Measurements from ENCODE around the gene DMRTA2.

DMRTA2 gene

DNA sequence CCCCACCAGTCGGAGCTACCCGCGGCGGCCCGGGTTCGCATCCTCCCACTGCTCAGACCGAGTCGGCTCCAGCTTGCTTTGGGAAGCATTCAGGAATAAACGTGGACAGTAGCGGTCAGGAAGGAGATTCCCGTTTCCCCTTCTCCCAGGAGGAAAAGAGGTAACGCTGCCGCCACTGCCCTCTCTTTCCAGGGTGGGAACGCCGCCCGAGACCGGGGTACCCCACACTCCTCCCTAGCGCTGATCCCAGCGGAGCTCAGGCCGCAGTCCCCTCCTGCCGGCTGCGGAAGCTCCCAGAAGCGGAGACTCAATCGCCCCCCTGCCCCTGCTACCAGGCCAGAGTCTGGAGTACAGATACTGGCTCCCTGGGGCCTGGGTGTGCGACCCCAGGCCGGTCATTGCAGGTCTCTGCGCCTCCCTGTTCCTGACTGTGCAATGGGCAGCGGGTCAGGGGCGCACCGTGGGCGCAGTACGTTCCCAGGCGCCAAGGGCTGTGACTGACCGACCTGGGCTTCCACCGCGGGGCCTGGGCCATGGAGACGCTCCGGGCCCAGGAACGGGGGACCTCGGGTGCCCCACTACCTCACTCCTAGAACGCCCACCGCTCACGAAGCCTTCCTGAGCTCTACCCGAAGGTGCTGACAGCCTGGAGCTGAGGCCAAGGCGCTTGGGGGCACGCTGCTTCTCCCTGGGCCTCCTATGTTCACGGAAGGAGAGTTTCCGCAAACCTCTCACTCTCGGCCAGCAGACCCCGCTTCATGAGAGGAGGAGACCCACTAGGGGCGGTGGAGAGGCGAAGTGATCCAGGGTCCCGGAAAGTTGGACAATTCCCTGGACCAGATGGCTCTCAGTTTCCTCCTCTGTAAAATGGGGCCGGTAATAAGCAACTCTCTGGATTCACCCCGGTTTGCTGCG is 7.8 kb downstream of the DMRTA2 start:
- DNase-seq: no peak
- H2BK12ac ChIP-seq (ENCODE audit: low read length): no peak overlapping the region
- H2BK5ac ChIP-seq (ENCODE audit: low read depth, low read length, poor library complexity): no peak overlapping the region
- H3K36me3 ChIP-seq (ENCODE audit: control insufficient read depth in 1 of 2, insufficient read depth in 2 of 2, low read length in 2 of 2): no peaks in the 10 kb centered on the region
- H2AFZ ChIP-seq (ENCODE audit: insufficient read depth, low read length, poor library complexity): no peak overlapping the region
- H3K27me3 ChIP-seq (ENCODE audit: insufficient read depth, low read length): peaks cover 70% of the 10 kb centered on the region
- no peak overlapping the region for H3K4ac ChIP-seq (ENCODE audit: low read depth, low read length)
- H3K79me2 ChIP-seq (ENCODE audit: control insufficient read depth, insufficient read depth, low read length, poor library complexity): no peaks in the 10 kb centered on the region
- H3K9me3 ChIP-seq (ENCODE audit: insufficient read depth, low read depth, low read length): peaks cover 17% of the 10 kb centered on the region
- H3K18ac ChIP-seq (ENCODE audit: low read length): no peak overlapping the region
- no peaks in the 10 kb centered on the region for H3K79me1 ChIP-seq (ENCODE audit: low read length)
- no peak overlapping the region for H3K4me3 ChIP-seq (ENCODE audit: low read depth, low read length)
- peaks cover 0 to 7% of the 10 kb centered on the region in 2 experiments for H3K4me1 ChIP-seq (ENCODE audit: control insufficient read depth in 1 of 2, insufficient read depth in 2 of 2, low read length in 2 of 2)
- no CpG with 5 or more reads among the region's 56 CpGs for WGBS (ENCODE audit: extremely low coverage, insufficient coverage, insufficient read length)
- no peak overlapping the region for H3K9ac ChIP-seq (ENCODE audit: low read length)
- peak overlapping the region; percentile 11 for H3K4me2 ChIP-seq (ENCODE audit: low read length)
- H4K8ac ChIP-seq (ENCODE audit: low read depth, low read length): no peak overlapping the region
- no peak overlapping the region for H4K91ac ChIP-seq (ENCODE audit: low read depth, low read length)
- no peak overlapping the region for H3K27ac ChIP-seq (ENCODE audit: low read depth, low read length)
- no peak overlapping the region for H2AK5ac ChIP-seq (ENCODE audit: low read length)
- no peak overlapping the region for H3K23ac ChIP-seq (ENCODE audit: low read length)
- H4K12ac ChIP-seq (ENCODE audit: low read depth, low read length): no peak overlapping the region
- H2BK120ac ChIP-seq (ENCODE audit: insufficient read depth, low read length, poor library complexity): no peak overlapping the region
- no peak overlapping the region for H3K14ac ChIP-seq (ENCODE audit: low read length)

DNA sequence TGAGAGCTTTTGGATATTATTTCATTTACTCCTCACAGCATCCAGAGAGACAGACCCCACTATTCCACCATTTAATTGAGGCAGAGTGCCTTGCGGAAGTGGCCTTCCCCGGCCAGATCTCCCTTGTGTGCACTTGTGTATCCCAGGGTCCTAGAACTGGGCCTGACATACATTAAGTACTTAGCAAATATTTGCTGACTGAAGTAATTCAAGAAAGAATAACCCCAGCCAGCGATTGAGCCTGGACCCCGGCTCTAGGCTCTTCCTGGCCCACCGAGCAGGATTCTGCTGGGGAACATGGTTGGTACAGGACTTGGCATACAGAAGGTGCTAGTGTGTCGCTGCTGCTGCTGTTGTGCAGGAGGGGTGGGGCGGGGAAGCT is 8.4 kb downstream of the DMRTA2 start:
- H3K4me2 ChIP-seq (ENCODE audit: low read length): no peak overlapping the region
- no peak overlapping the region for H2BK12ac ChIP-seq (ENCODE audit: low read length)
- H3K9ac ChIP-seq (ENCODE audit: low read length): no peak overlapping the region
- H4K12ac ChIP-seq (ENCODE audit: low read depth, low read length): no peak overlapping the region
- H4K91ac ChIP-seq (ENCODE audit: low read depth, low read length): no peak overlapping the region
- no peak overlapping the region for H2BK120ac ChIP-seq (ENCODE audit: insufficient read depth, low read length, poor library complexity)
- no peak overlapping the region for H2AK5ac ChIP-seq (ENCODE audit: low read length)
- H3K4me1 ChIP-seq (ENCODE audit: control insufficient read depth in 1 of 2, insufficient read depth in 2 of 2, low read length in 2 of 2): peaks cover 0 to 7% of the 10 kb centered on the region in 2 experiments
- H3K27ac ChIP-seq (ENCODE audit: low read depth, low read length): no peak overlapping the region
- H3K9me3 ChIP-seq (ENCODE audit: insufficient read depth, low read depth, low read length): peaks cover 17% of the 10 kb centered on the region
- no peak overlapping the region for H2AFZ ChIP-seq (ENCODE audit: insufficient read depth, low read length, poor library complexity)
- no peak overlapping the region for H4K8ac ChIP-seq (ENCODE audit: low read depth, low read length)
- no peak overlapping the region for H2BK5ac ChIP-seq (ENCODE audit: low read depth, low read length, poor library complexity)
- no peak overlapping the region for H3K23ac ChIP-seq (ENCODE audit: low read length)
- no peaks in the 10 kb centered on the region for H3K79me1 ChIP-seq (ENCODE audit: low read length)
- no peaks in the 10 kb centered on the region for H3K79me2 ChIP-seq (ENCODE audit: control insufficient read depth, insufficient read depth, low read length, poor library complexity)
- H3K36me3 ChIP-seq (ENCODE audit: control insufficient read depth in 1 of 2, insufficient read depth in 2 of 2, low read length in 2 of 2): no peaks in the 10 kb centered on the region
- no peak overlapping the region for H3K18ac ChIP-seq (ENCODE audit: low read length)
- H3K4me3 ChIP-seq (ENCODE audit: low read depth, low read length): no peak overlapping the region
- H3K4ac ChIP-seq (ENCODE audit: low read depth, low read length): no peak overlapping the region
- DNase-seq: no peak
- H3K27me3 ChIP-seq (ENCODE audit: insufficient read depth, low read length): peaks cover 63% of the 10 kb centered on the region
- no peak overlapping the region for H3K14ac ChIP-seq (ENCODE audit: low read length)
- no CpG with 5 or more reads among the region's 7 CpGs for WGBS (ENCODE audit: extremely low coverage, insufficient coverage, insufficient read length)

DNA sequence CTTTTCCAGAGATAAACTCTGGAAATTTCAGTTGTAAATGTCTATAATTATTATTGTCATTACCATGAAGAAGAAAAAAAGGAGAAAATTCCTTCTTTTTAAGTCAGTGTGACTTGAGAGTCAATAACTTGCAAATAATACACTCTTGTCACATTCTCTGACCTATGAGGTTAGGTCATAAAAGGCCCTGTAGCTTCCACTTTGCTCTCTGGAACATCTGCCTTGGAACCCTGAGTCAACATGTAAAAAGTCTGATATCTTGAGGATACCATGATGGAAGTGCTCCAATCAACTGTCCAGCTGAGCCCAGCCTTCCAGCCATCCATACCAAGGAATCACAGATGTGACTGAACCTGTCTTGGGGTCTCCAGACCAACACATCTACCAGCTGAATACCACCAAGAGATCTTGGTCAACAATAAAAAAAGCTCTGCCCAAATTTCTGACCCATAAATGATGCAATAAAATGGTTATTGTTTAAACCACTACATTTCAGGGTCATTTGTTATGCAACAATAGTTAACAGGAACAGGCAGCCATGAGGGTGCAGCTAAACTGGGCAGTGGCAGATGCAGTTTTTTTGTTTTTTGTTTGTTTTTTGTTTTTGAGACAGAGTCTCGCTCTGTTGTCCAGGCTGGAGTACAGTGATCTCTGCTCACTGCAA is 10.3 kb downstream of the DMRTA2 start:
- no peak overlapping the region for H2AK5ac ChIP-seq (ENCODE audit: low read length)
- no peaks in the 10 kb centered on the region for H3K79me1 ChIP-seq (ENCODE audit: low read length)
- no peak overlapping the region for H3K4me2 ChIP-seq (ENCODE audit: low read length)
- H3K4ac ChIP-seq (ENCODE audit: low read depth, low read length): no peak overlapping the region
- no peak overlapping the region for H3K23ac ChIP-seq (ENCODE audit: low read length)
- no peak overlapping the region for H4K8ac ChIP-seq (ENCODE audit: low read depth, low read length)
- no peak overlapping the region for H3K27ac ChIP-seq (ENCODE audit: low read depth, low read length)
- no peaks in the 10 kb centered on the region for H3K36me3 ChIP-seq (ENCODE audit: control insufficient read depth in 1 of 2, insufficient read depth in 2 of 2, low read length in 2 of 2)
- H4K91ac ChIP-seq (ENCODE audit: low read depth, low read length): no peak overlapping the region
- H3K4me3 ChIP-seq (ENCODE audit: low read depth, low read length): no peak overlapping the region
- H3K9ac ChIP-seq (ENCODE audit: low read length): no peak overlapping the region
- no peak overlapping the region for H3K18ac ChIP-seq (ENCODE audit: low read length)
- no peak overlapping the region for H4K12ac ChIP-seq (ENCODE audit: low read depth, low read length)
- no peak overlapping the region for H2BK12ac ChIP-seq (ENCODE audit: low read length)
- H3K79me2 ChIP-seq (ENCODE audit: control insufficient read depth, insufficient read depth, low read length, poor library complexity): no peaks in the 10 kb centered on the region
- H2BK120ac ChIP-seq (ENCODE audit: insufficient read depth, low read length, poor library complexity): no peak overlapping the region
- no peak for DNase-seq
- H2AFZ ChIP-seq (ENCODE audit: insufficient read depth, low read length, poor library complexity): no peak overlapping the region
- H3K14ac ChIP-seq (ENCODE audit: low read length): no peak overlapping the region
- WGBS (ENCODE audit: extremely low coverage, insufficient coverage, insufficient read length): no CpG with 5 or more reads among the region's 1 CpG
- H3K9me3 ChIP-seq (ENCODE audit: insufficient read depth, low read depth, low read length): peaks cover 10% of the 10 kb centered on the region
- peaks cover 0 to 2% of the 10 kb centered on the region in 2 experiments for H3K4me1 ChIP-seq (ENCODE audit: control insufficient read depth in 1 of 2, insufficient read depth in 2 of 2, low read length in 2 of 2)
- H2BK5ac ChIP-seq (ENCODE audit: low read depth, low read length, poor library complexity): no peak overlapping the region
- H3K27me3 ChIP-seq (ENCODE audit: insufficient read depth, low read length): peaks cover 45% of the 10 kb centered on the region

DNA sequence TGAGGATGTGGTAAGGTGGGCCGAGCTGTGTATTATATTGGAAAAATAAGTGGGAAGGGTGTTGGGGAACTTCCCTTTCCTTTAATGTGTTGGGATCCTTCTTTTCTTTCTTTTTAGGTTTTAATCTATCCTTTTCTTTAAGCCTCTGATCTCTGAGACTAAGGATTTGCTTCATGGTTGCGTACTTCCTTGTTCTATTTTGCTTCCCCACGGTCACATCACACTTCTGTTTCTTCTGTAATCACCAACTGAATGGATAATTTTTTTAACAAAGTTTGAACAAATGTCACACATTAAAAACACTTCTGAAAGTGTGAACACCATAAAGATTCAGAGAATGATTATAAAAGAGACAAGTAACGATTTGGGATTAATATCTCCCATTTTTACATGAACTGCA is 17.4 kb downstream of the DMRTA2 start:
- Histone ChIP-seq H2AK5ac (ENCODE audit: low read length) (no peak overlapping the region), H3K27ac (ENCODE audit: low read depth, low read length) (no peak overlapping the region), H2BK12ac (ENCODE audit: low read length) (no peak overlapping the region), H4K8ac (ENCODE audit: low read depth, low read length) (no peak overlapping the region), H3K4me3 (ENCODE audit: low read depth, low read length) (no peak overlapping the region), H3K79me2 (ENCODE audit: control insufficient read depth, insufficient read depth, low read length, poor library complexity) (no peaks in the 10 kb centered on the region), H3K9me3 (ENCODE audit: insufficient read depth, low read depth, low read length) (no peaks in the 10 kb centered on the region), H3K4me2 (ENCODE audit: low read length) (no peak overlapping the region), H3K79me1 (ENCODE audit: low read length) (no peaks in the 10 kb centered on the region), H2BK120ac (ENCODE audit: insufficient read depth, low read length, poor library complexity) (no peak overlapping the region), H3K4ac (ENCODE audit: low read depth, low read length) (no peak overlapping the region), H4K12ac (ENCODE audit: low read depth, low read length) (no peak overlapping the region), H2AFZ (ENCODE audit: insufficient read depth, low read length, poor library complexity) (no peak overlapping the region), H3K23ac (ENCODE audit: low read length) (no peak overlapping the region), H4K91ac (ENCODE audit: low read depth, low read length) (no peak overlapping the region), H2BK5ac (ENCODE audit: low read depth, low read length, poor library complexity) (no peak overlapping the region), H3K18ac (ENCODE audit: low read length) (no peak overlapping the region), H3K9ac (ENCODE audit: low read length) (no peak overlapping the region), H3K4me1 (ENCODE audit: control insufficient read depth in 1 of 2, insufficient read depth in 2 of 2, low read length in 2 of 2) (no peaks in the 10 kb centered on the region), H3K36me3 (ENCODE audit: control insufficient read depth in 1 of 2, insufficient read depth in 2 of 2, low read length in 2 of 2) (no peaks in the 10 kb centered on the region), H3K27me3 (ENCODE audit: insufficient read depth, low read length) (no peaks in the 10 kb centered on the region), H3K14ac (ENCODE audit: low read length) (no peak overlapping the region)
- no peak for DNase-seq
- WGBS (ENCODE audit: extremely low coverage, insufficient coverage, insufficient read length): no CpG with 5 or more reads among the region's 4 CpGs
